SK-N-SH treated with all-trans-retinoic acid at 6 μM for 48 hours (cell line): ENCODE data around the gene PSMD7.
A peak's percentile ranks its signal among the peaks of the same experiment; 100 is the strongest.

Source experiments
- ATAC-seq: fragments of 200-7000 bp; cut with Tn5 transposase; 3 replicates; pipeline ENCODE4 v1.9.1; 2020; ENCODE audit warnings: mild to moderate bottlenecking, moderate library complexity
- ARNTL ChIP-seq: fragments of 450-650 bp; formaldehyde crosslinking; IDR thresholded peaks from 2 replicates; pipeline ENCODE4 v1.5.0; 2020; ENCODE audit warnings: low read depth, mild to moderate bottlenecking, moderate library complexity, borderline replicate concordance
- BACH2 ChIP-seq: fragments of 250-450 bp; sonication (Bioruptor Pico); IDR thresholded peaks from 2 replicates; pipeline ENCODE4 v1.9.0; 2021; ENCODE audit warnings: mild to moderate bottlenecking, borderline replicate concordance
- CREB5 ChIP-seq: fragments of 250-450 bp; sonication (Bioruptor Pico); IDR thresholded peaks from 2 replicates; pipeline ENCODE4 v1.5.1; 2020; ENCODE audit warnings: low read depth, mild to moderate bottlenecking, moderate library complexity
- CSDC2 ChIP-seq: fragments of 250-450 bp; sonication (Bioruptor Pico); IDR thresholded peaks from 2 replicates; pipeline ENCODE4 v1.5.0; 2020; ENCODE audit warnings: mild to moderate bottlenecking, moderate library complexity
- CSRNP3 ChIP-seq: fragments of 250-450 bp; sonication (Bioruptor Pico); IDR thresholded peaks from 2 replicates; pipeline ENCODE4 v1.5.1; 2021; ENCODE audit warnings: mild to moderate bottlenecking, moderate library complexity
- ESRRG ChIP-seq: fragments of 250-450 bp; sonication (Bioruptor Pico); IDR thresholded peaks from 2 replicates; pipeline ENCODE4 v1.6.1; 2021; ENCODE audit warnings: mild to moderate bottlenecking
- GLIS3 ChIP-seq: fragments of 250-450 bp; sonication (Bioruptor Pico); IDR thresholded peaks from 2 replicates; pipeline ENCODE4 v1.5.0; 2020; ENCODE audit warnings: mild to moderate bottlenecking, moderate library complexity
- OSR1 ChIP-seq: fragments of 250-450 bp; sonication (Bioruptor Pico); IDR thresholded peaks from 2 replicates; pipeline ENCODE4 v1.8.0; 2022; ENCODE audit warnings: moderate library complexity, mild to moderate bottlenecking, inconsistent platforms
- PATZ1 ChIP-seq: fragments of 250-450 bp; sonication (Bioruptor Pico); IDR thresholded peaks from 2 replicates; pipeline ENCODE4 v1.8.0; 2020; ENCODE audit warnings: mild to moderate bottlenecking, moderate library complexity, borderline replicate concordance
- PPARA ChIP-seq: fragments of 250-450 bp; sonication (Bioruptor Pico); IDR thresholded peaks from 2 replicates; pipeline ENCODE4 v1.5.0; 2020; ENCODE audit warnings: mild to moderate bottlenecking, borderline replicate concordance
- SNAI2 ChIP-seq: fragments of 250-450 bp; sonication (Bioruptor Pico); IDR thresholded peaks from 2 replicates; pipeline ENCODE4 v1.5.0; 2020; ENCODE audit warnings: mild to moderate bottlenecking, moderate library complexity
- TCF4 ChIP-seq: fragments of 250-450 bp; sonication (Bioruptor Pico); IDR thresholded peaks from 2 replicates; pipeline ENCODE4 v1.8.0; 2021; ENCODE audit warnings: mild to moderate bottlenecking, moderate library complexity, borderline replicate concordance
- TOX ChIP-seq: fragments of 250-450 bp; sonication (Bioruptor Pico); IDR thresholded peaks from 2 replicates; pipeline ENCODE4 v1.8.0; 2021; ENCODE audit warnings: mild to moderate bottlenecking, moderate library complexity, borderline replicate concordance
- TSHZ2 ChIP-seq: fragments of 250-450 bp; sonication (Bioruptor Pico); IDR thresholded peaks from 2 replicates; pipeline ENCODE4 v1.5.0; 2020; ENCODE audit warnings: mild to moderate bottlenecking, moderate library complexity
- ZC3H10 ChIP-seq: fragments of 250-450 bp; sonication (Bioruptor Pico); IDR thresholded peaks from 2 replicates; pipeline ENCODE4 v1.5.1; 2021; ENCODE audit warnings: mild to moderate bottlenecking, moderate library complexity
- ZFP30 ChIP-seq: fragments of 450-650 bp; formaldehyde crosslinking; IDR thresholded peaks from 2 replicates; pipeline ENCODE4 v1.5.0; 2022; ENCODE audit warnings: mild to moderate bottlenecking, moderate library complexity
- ZNF565 ChIP-seq: fragments of 450-650 bp; formaldehyde crosslinking; conservative IDR thresholded peaks from 2 replicates; pipeline ENCODE4 v1.5.0; 2020; ENCODE audit warnings: low read depth, mild to moderate bottlenecking, moderate library complexity
- ZNF70 ChIP-seq: fragments of 450-650 bp; formaldehyde crosslinking; IDR thresholded peaks from 2 replicates; pipeline ENCODE4 v1.5.0; 2020; ENCODE audit warnings: mild to moderate bottlenecking, moderate library complexity
- ZNF8 ChIP-seq: fragments of 450-650 bp; formaldehyde crosslinking; IDR thresholded peaks from 2 replicates; pipeline ENCODE4 v1.5.0; 2020; ENCODE audit warnings: mild to moderate bottlenecking, moderate library complexity

PSMD7 gene

GRCh38 chr16:74297145-74297665, 591 bp downstream of the PSMD7 start (continued):
- no peak for TF ChIP-seq PATZ1
- no peak for TF ChIP-seq GLIS3 (CRISPR knock-in tag)
- no peak for TF ChIP-seq ARNTL (CRISPR knock-in tag)
- no peak for TF ChIP-seq CREB5
- no peak for TF ChIP-seq ZNF70 (CRISPR knock-in tag)
- TF ChIP-seq ESRRG (CRISPR knock-in tag) = no peak
- no peak for TF ChIP-seq ZFP30

- ATAC-seq = no peak
- no peak for TF ChIP-seq ZFP30
- TF ChIP-seq CREB5 = no peak
- no peak for TF ChIP-seq ZC3H10 (CRISPR knock-in tag)
Observed at GRCh38 chr16:74298104-74298503, 1.5 kb downstream of the PSMD7 start.

- ATAC-seq = no peak
- TF ChIP-seq OSR1 (CRISPR knock-in tag) (no peak), ZNF8 (CRISPR knock-in tag) (no peak)
- TF ChIP-seq, all 23 proteins: peak for 0
Observed at GRCh38 chr16:74302341-74302740, 5.7 kb downstream of the PSMD7 start.

- ATAC-seq = peak; percentile 48
- TF ChIP-seq ARNTL (CRISPR knock-in tag) (no peak), CSRNP3 (CRISPR knock-in tag) (no peak), CREB5 (no peak), ZNF565 (CRISPR knock-in tag) (no peak), SNAI2 (no peak), GLIS3 (CRISPR knock-in tag) (no peak), PPARA (CRISPR knock-in tag) (no peak), TSHZ2 (CRISPR knock-in tag) (no peak), CSDC2 (no peak), OSR1 (CRISPR knock-in tag) (no peak), BACH2 (CRISPR knock-in tag) (no peak), TOX (CRISPR knock-in tag) (no peak), TCF4 (CRISPR knock-in tag) (no peak)
Observed at GRCh38 chr16:74304164-74304834, 7.7 kb downstream of the PSMD7 start.
